GM21390 (cell line): ENCODE measurements around the gene CAMSAP2.

Experiments used
- ATAC-seq: cut with Tn5 transposase; IDR thresholded peaks from one replicate; pipeline ENCODE4 v1.9.1; 2021; ENCODE audit not compliant: unreplicated experiment

Gene CAMSAP2

GRCh38 chr1:200895801-200896530, 157.3 kb downstream of the CAMSAP2 start:
- no peak for ATAC-seq

GRCh38 chr1:200896531-200897196, 158.0 kb downstream of the CAMSAP2 start:
- no peak for ATAC-seq

GRCh38 chr1:200897259-200897658, 158.6 kb downstream of the CAMSAP2 start:
- ATAC-seq, result no peak

GRCh38 chr1:200899015-200899386, 160.3 kb downstream of the CAMSAP2 start:
- ATAC-seq, result no peak

GRCh38 chr1:200899451-200899915, 160.8 kb downstream of the CAMSAP2 start:
- no peak for ATAC-seq

GRCh38 chr1:200899954-200900867, 161.5 kb downstream of the CAMSAP2 start:
- ATAC-seq, result no peak

GRCh38 chr1:200900877-200901276, 162.2 kb downstream of the CAMSAP2 start:
- no peak for ATAC-seq

- ATAC-seq, result no peak
Observed at GRCh38 chr1:200901350-200901749, 162.7 kb downstream of the CAMSAP2 start.

- ATAC-seq, result no peak
Observed at GRCh38 chr1:200901796-200902444, 163.2 kb downstream of the CAMSAP2 start.

GRCh38 chr1:200903793-200904192, 165.1 kb downstream of the CAMSAP2 start:
- no peak for ATAC-seq

GRCh38 chr1:200904772-200905171, 166.1 kb downstream of the CAMSAP2 start:
- ATAC-seq, result no peak

- ATAC-seq, result peak; percentile 50
Observed at GRCh38 chr1:200905411-200906052, 166.8 kb downstream of the CAMSAP2 start.

- no peak for ATAC-seq
Observed at GRCh38 chr1:200906491-200906890, 167.8 kb downstream of the CAMSAP2 start.

- ATAC-seq, result peak; percentile 70
Observed at GRCh38 chr1:200907611-200908097, 169.0 kb downstream of the CAMSAP2 start.

GRCh38 chr1:200908191-200908868, 169.6 kb downstream of the CAMSAP2 start:
- no peak for ATAC-seq

- ATAC-seq, result no peak
Observed at GRCh38 chr1:200909071-200909470, 170.4 kb downstream of the CAMSAP2 start.

- ATAC-seq, result no peak
Observed at GRCh38 chr1:200909757-200910239, 171.1 kb downstream of the CAMSAP2 start.
